Motor neuron (in vitro differentiated cells): Measurements from ENCODE around the gene HHATL. TPM values are rescaled to one million over a fixed set of nuclear protein-coding genes. Genes with fewer than 3 reads are reported as not detected.
"Not testable (repeated sequence)": the region's sequence is repeated elsewhere in the genome, so short reads cannot be mapped to it uniquely, and the experiment has no call there.

Experiments
- ATAC-seq, 8 experiments: fragments of 200-7000 bp; cut with Tn5 transposase; replicated peaks in 6 of 8; 2 replicates each; pipeline ENCODE4 v1.8.0; 2021; ENCODE audit warnings: mild to moderate bottlenecking in 8 of 8, moderate library complexity in 8 of 8
- H3K27ac ChIP-seq, 2 donors: fragments of 250-450 bp; sonication (Bioruptor Pico); 2 replicates each; pipeline ENCODE4 v1.9.0; 2021; ENCODE audit warnings: antibody characterized with exemption in 2 of 2, mild to moderate bottlenecking in 2 of 2, moderate library complexity in 1 of 2
- H3K4me1 ChIP-seq, 2 donors: fragments of 250-450 bp; sonication (Bioruptor Pico); replicated peaks in 1 of 2; 2 replicates each; pipeline ENCODE4 v1.6.1; 2021; ENCODE audit warnings: antibody characterized with exemption in 2 of 2, mild to moderate bottlenecking in 2 of 2, moderate library complexity in 1 of 2
- H3K4me3 ChIP-seq, 5 donors: fragments of 250-450 bp; sonication (Bioruptor Pico); 2 replicates each; pipeline ENCODE4 v1.9.0; 2021; ENCODE audit warnings: antibody characterized with exemption in 5 of 5, mild to moderate bottlenecking in 5 of 5, moderate library complexity in 4 of 5
- WGBS, 10 experiments: fragments of 450-650 bp; shearing (Covaris generic); methylation state at CpG; one replicate each; pipeline ENCODE4 v1.0.0; 2022; 5-methylcytosine and 5-hydroxymethylcytosine counted together
- in situ Hi-C, 9 experiments: fragments of 400-800 bp; cut with MboI; loops; one replicate each; pipeline ENCODE4 v1.15.0; 2021; ENCODE audit warnings: low sequenced_read_pairs in 9 of 9, low pct_unique_long_range_greater_than_20kb in 2 of 9; ENCODE audit not compliant: unreplicated experiment in 9 of 9
- total RNA-seq, 8 experiments: library from RNA; unstranded; fragments of 300-600 nt; gene quantifications; 2 replicates each; pipeline versions ENCODE4 v1.2.3 to v1.2.4, GENCODE V29; 2022

HHATL gene
- total RNA-seq, 8 experiments from 2014 or later, result 0.22 to 2.6 (median 1.2) TPM; not detected in 2

DNA sequence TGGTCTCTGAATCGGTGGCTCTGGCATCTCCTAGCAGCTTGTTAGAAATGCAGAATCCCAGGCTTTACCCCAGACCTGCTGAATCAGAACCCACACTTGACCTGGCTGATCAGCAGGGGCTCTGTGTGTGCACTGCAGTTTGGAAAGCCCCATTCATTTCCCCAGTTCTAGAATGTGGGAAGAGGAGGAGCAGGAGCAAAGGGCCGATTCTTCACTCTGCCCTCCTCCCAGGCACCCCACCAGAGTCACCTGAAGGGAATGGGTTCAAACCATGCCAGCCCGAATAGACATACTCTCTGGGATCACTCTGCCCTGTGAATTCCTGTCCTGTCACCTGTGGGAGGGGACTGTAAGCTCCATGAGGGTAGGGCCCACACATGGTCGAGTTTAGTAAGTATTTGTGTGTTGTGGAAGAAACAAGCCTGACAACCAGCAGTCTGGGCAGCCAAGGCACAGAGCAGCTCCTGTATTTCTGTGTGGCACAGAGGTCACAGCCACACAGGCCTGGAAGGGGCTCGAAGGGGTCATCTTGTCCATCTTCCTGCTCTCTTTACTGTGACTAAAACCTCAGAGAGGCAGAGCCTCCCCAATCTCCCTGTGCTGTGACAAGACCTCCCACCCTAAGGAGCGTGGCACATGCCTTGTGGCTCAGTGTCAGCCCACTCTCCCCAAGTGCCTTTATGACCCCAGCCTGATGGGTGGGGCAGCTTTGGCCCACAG is 29.0 kb upstream of the HHATL start:
- ATAC-seq, result no peak
- H3K27ac ChIP-seq, result no peak overlapping the region
- in situ Hi-C loops, result no loop called here
- no peak overlapping the region for H3K4me3 ChIP-seq
- H3K4me1 ChIP-seq, result peaks cover 4 to 12% of the 10 kb centered on the region in 2 donors
- WGBS, 10 experiments, result 0 to 75% (median 60%) methylated on average over 1 to 5 of the region's 6 CpGs; no CpG with 5 or more reads in 5 of the 10 experiments

DNA sequence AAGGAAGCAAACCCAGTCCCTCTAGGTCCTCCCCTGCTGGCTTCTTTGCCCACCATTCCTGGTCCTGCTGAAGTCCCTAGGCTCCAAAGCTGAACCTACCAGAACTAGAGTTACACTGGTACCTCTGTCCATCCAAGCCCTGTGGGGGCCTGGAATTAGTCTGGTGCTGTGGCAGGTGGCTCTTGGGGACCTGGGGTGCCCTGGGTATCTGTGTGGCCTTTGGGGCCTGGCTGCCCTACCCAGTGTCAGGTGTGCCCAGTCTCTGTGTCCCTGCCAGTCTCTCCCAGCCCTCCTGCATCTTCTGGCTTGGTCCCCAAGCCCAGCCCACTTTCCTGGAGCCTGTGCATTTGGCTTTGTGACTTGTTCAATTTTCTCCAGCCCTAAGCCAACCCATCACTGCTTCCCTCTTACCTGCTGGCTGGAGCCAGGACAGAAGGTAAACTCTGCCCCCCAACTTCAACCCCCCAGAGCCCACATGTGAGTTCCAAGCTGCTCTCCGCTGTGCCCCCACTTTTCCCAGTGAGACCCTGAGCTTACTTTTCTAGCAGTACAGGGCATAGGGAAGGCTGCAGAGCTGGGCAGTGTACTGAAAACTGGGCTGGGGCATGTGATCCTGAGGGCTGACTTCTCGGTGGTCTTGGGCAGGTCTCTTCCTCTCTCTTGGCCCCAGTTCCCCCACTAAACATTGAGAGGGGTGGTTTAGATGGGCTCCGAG is 28.3 kb upstream of the HHATL start:
- ATAC-seq, result no peak
- in situ Hi-C loops, result no loop called here
- Histone ChIP-seq H3K4me1 (peaks cover 4 to 12% of the 10 kb centered on the region in 2 donors), H3K4me3 (no peak overlapping the region), H3K27ac (no peak overlapping the region)
- 69 to 82% methylated on average over 3 of the region's 3 CpGs; no CpG with 5 or more reads in 8 of the 10 experiments for WGBS, 10 experiments

DNA sequence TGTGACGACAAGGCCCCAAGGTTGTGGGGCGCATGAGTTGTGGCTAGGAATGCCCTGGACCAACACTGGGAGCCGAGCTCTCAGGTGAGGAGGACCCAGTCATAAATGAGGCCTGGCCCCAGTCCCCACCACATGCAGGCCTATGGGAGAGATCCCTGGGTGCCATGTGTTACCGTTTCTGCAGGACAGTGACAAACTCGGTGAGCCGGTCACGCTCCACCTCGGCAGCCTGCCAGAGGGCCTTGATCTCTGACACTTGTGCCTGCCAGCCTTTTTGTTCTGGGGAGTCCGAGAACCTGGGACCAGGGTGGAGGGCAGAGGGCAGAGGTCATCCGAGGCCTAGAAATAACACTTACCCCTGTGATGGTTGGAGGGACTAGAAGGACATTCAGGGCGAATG is 27.7 kb upstream of the HHATL start:
- ATAC-seq, result no peak
- H3K4me3 ChIP-seq, result no peak overlapping the region
- WGBS, 10 experiments, result 53 to 100% (median 93%) methylated on average over 1 to 6 of the region's 11 CpGs; no CpG with 5 or more reads in 5 of the 10 experiments
- peaks cover 4 to 12% of the 10 kb centered on the region in 2 donors for H3K4me1 ChIP-seq
- in situ Hi-C loops, result no loop called here
- no peak overlapping the region for H3K27ac ChIP-seq

GRCh38 chr3:42729404-42730145 is 27.0 kb upstream of the HHATL start:
- ATAC-seq, result no peak

GRCh38 chr3:42728668-42729364 is 26.2 kb upstream of the HHATL start:
- in situ Hi-C loops, result no loop called here
- Histone ChIP-seq H3K27ac (no peak overlapping the region), H3K4me3 (no peak overlapping the region), H3K4me1 (peaks cover 4 to 12% of the 10 kb centered on the region in 2 donors)
- WGBS, 10 experiments, result 38 to 100% (median 71%) methylated on average over 1 to 3 of the region's 3 CpGs; no CpG with 5 or more reads in 1 of the 10 experiments
- no peak for ATAC-seq

More at GRCh38 chr3:42729404-42730145, 27.0 kb upstream of the HHATL start:
- H3K4me1 ChIP-seq, result peaks cover 4 to 12% of the 10 kb centered on the region in 2 donors
- WGBS, 10 experiments, result 0 to 94% (median 68%) methylated on average over 1 to 4 of the region's 6 CpGs; no CpG with 5 or more reads in 4 of the 10 experiments
- H3K4me3 ChIP-seq, result no peak overlapping the region
- in situ Hi-C loops, result no loop called here
- no peak overlapping the region for H3K27ac ChIP-seq

DNA sequence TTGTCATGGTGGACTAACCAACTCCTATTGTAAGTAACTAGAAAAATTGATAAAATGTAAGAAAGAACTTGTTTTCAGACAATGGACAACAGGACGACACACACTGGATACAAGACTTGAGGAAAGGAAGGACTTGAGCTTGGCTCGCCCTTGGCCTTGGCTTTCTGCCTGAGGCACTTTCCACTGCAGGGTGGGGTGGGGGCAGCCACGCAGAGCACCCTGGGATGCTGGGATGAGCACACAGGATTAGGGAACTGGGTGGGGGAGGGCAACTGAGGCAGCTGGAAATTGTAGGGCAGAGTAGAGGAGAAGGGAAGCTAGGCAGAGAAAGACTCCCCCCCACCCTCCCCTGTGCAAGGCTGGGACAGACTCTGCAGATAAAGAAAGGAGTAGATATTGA is 25.5 kb upstream of the HHATL start:
- WGBS, 10 experiments, result 0 to 100% (median 61%) methylated on average over 1 to 2 of the region's 3 CpGs; no CpG with 5 or more reads in 2 of the 10 experiments
- Histone ChIP-seq H3K4me1 (peaks cover 0 to 7% of the 10 kb centered on the region in 2 donors), H3K4me3 (no peak overlapping the region), H3K27ac (no peak overlapping the region)
- in situ Hi-C loops, result no loop called here
- peak in 2 of 8 experiments; percentile 69 to 75 for ATAC-seq

- in situ Hi-C loops, result no loop called here
- WGBS, 10 experiments, result 50 to 93% (median 74%) methylated on average over 1 to 2 of the region's 2 CpGs; no CpG with 5 or more reads in 1 of the 10 experiments
- Histone ChIP-seq H3K4me3 (no peak overlapping the region), H3K27ac (no peak overlapping the region), H3K4me1 (no peaks in the 10 kb centered on the region)
- ATAC-seq, result no peak
These were observed 22.9 kb upstream of the HHATL start for GRCh38 chr3:42725454-42725853.

GRCh38 chr3:42723219-42723618 is 20.6 kb upstream of the HHATL start:
- no peak overlapping the region for H3K27ac ChIP-seq
- WGBS, 10 experiments, result 33 to 100% (median 69%) methylated on average over 1 to 2 of the region's 2 CpGs; no CpG with 5 or more reads in 4 of the 10 experiments
- peak in 3 of 8 experiments; percentile 80 to 87 (median 85) for ATAC-seq
- in situ Hi-C loops, result no loop called here
- no peak overlapping the region for H3K4me3 ChIP-seq
- H3K4me1 ChIP-seq, result no peaks in the 10 kb centered on the region

GRCh38 chr3:42722442-42722841 is 19.8 kb upstream of the HHATL start:
- H3K4me1 ChIP-seq, H3K27ac ChIP-seq, in situ Hi-C loops, ATAC-seq, H3K4me3 ChIP-seq: not testable (repeated sequence)
- WGBS, 10 experiments, result 60 to 100% (median 80%) methylated on average over 1 to 3 of the region's 3 CpGs; no CpG with 5 or more reads in 5 of the 10 experiments

- H3K27ac ChIP-seq, result no peak overlapping the region
These were observed 19.1 kb upstream of the HHATL start for GRCh38 chr3:42721690-42722089.

GRCh38 chr3:42720126-42720525 is 17.5 kb upstream of the HHATL start:
- in situ Hi-C loops, result no loop called here
- Histone ChIP-seq H3K27ac (no peak overlapping the region), H3K4me3 (no peak overlapping the region), H3K4me1 (no peaks in the 10 kb centered on the region)
- ATAC-seq, result no peak
- WGBS, 10 experiments, result 47 to 100% (median 85%) methylated on average over 1 to 4 of the region's 4 CpGs

More at GRCh38 chr3:42721690-42722089, 19.1 kb upstream of the HHATL start:
- Histone ChIP-seq H3K4me3 (no peak overlapping the region), H3K4me1 (no peaks in the 10 kb centered on the region)
- peak in 1 of 8 experiments; percentile 31 for ATAC-seq
- in situ Hi-C loops, result no loop called here
- 0 to 80% (median 22%) methylated on average over 1 of the region's 1 CpG; no CpG with 5 or more reads in 3 of the 10 experiments for WGBS, 10 experiments

DNA sequence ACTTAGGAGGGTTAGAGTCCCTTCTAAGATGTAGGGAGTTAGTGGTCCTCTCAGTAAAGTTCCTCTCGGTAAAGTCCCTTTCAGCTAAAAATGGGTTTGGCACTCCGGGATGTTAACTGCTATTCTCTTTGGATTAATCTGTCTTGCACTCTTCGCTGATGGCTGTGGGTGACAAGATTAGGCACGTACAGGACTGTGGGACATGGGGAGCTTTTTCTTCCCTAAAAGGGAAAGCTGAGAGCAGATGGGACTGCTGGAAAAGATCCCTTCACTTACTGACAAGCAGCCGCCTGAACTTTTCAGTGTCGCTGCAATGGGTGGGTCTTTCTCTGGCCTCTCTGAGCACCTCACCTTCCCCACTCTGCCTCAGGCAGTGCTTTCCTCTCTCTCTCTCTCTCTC is 16.4 kb upstream of the HHATL start:
- H3K4me3 ChIP-seq, result no peak overlapping the region
- WGBS, 10 experiments, result 35 to 100% (median 84%) methylated on average over 1 to 6 of the region's 6 CpGs; no CpG with 5 or more reads in 1 of the 10 experiments
- no peak for ATAC-seq
- no peak overlapping the region for H3K27ac ChIP-seq
- H3K4me1 ChIP-seq, result no peaks in the 10 kb centered on the region
- in situ Hi-C loops, result no loop called here
